ENCODE data around the gene MRC1. TPM values are rescaled to one million over a fixed set of nuclear protein-coding genes. Genes with fewer than 3 reads are reported as not detected.
A peak's percentile ranks its signal among the peaks of the same experiment; 100 is the strongest.

Gene MRC1
- total and polyA plus RNA-seq, 9 of the 15 experiments (the other 6 are each of a cell fraction or from before 2014, with no cell fraction given) = 0.01 to 0.20 (median 0.03) TPM; not detected in 5

- H3K27me3 ChIP-seq (ENCODE audit: control insufficient read depth in 2 of 2, insufficient read depth in 2 of 2, low read length in 2 of 2) = 0 out of 5 replicates have a peak, but pooled peaks cover 0 to 4% of the 10 kb centered on the region in 2 experiments
- no peaks in the 10 kb centered on the region for H3K79me2 ChIP-seq (ENCODE audit: control insufficient read depth, insufficient read depth, low read length)
- no peak overlapping the region for H3K4me3 ChIP-seq
- H4K20me1 ChIP-seq (replicated peaks; ENCODE audit: control insufficient read depth, insufficient read depth, low read length) = no peaks in the 10 kb centered on the region; the same call in 1 of the 2 replicates
- ChIA-PET POLR2A (no interaction called here), CTCF (ENCODE audit: low intra/inter-chr PET ratio) (no interaction called here)
- H3K9me1 ChIP-seq (ENCODE audit: control insufficient read depth, insufficient read depth, low read length) = no peaks in the 10 kb centered on the region
- intact Hi-C loops (cut with micrococcal nuclease) (no loop called here), in situ Hi-C loops (cut with MboI) (no loop called here)
- no TSS peak for BruUV-seq (replicated peaks)
- no peaks in the 10 kb centered on the region for H3K36me3 ChIP-seq (ENCODE audit: control insufficient read depth, insufficient read depth, low read length)
- no peak for TF ChIP-seq MED1 (CRISPR knock-in tag; IDR thresholded peaks at IDR 0.05; ENCODE audit: borderline replicate concordance)
- TF ChIP-seq ATF3 (IDR thresholded peaks at IDR 0.05) = peak; percentile 65; the same call in 1 of the 2 replicates
- no peak for TF ChIP-seq ATF3 (CRISPR knock-in tag; conservative IDR thresholded peaks at IDR 0.05)
- TF ChIP-seq CEBPG (CRISPR knock-in tag; IDR thresholded peaks at IDR 0.05) = no peak
- peak; percentile 47 to 61; a peak in 3 of 4 replicates for TF ChIP-seq CEBPG (tag; conservative IDR thresholded peaks at IDR 0.05 in 1 of 2, IDR thresholded peaks at IDR 0.05 in 1 of 2)
- no peak for ATAC-seq
- no peak for DNase-seq (ENCODE audit: extremely low read depth in 1 of 4, low spot score in 3 of 4)
- H3K27ac ChIP-seq (ENCODE audit: extremely low read depth, low read depth, low read length) = no peak overlapping the region
- whole genome bisulfite sequencing (ENCODE audit: insufficient coverage, low coverage, missing lambda C conversion rate) = 0% methylated on average over 1 of the region's 1 CpG
- H3K4me1 ChIP-seq (replicated peaks in 1 of 2; ENCODE audit: control insufficient read depth in 2 of 2, insufficient read depth in 2 of 2, low read length in 2 of 2) = no peaks in the 10 kb centered on the region
- no peaks in the 10 kb centered on the region for H3K9me3 ChIP-seq (replicated peaks; ENCODE audit: control insufficient read depth, insufficient read depth, low read depth, low read length)
- FAIRE-seq = no peak
- no peak overlapping the region for H3K4me2 ChIP-seq (ENCODE audit: insufficient read depth, low read length)
- H2AFZ ChIP-seq (ENCODE audit: low read depth, low read length) = no peak overlapping the region
- no peak overlapping the region for H3K9ac ChIP-seq (ENCODE audit: insufficient read depth in 1 of 2, low read depth in 2 of 2, low read length in 2 of 2)
Measured at GRCh38 chr10:17906002-17906401, 96.9 kb downstream of the MRC1 start.

Measured in K562 (cell line).